Eye (tissue), 1 donor: Measurements from ENCODE around the gene CD14.
"Not testable (repeated sequence)": the region's sequence is repeated elsewhere in the genome, so short reads cannot be mapped to it uniquely, and the experiment has no call there.

Experiments used
- DNase-seq: peaks from one replicate; pipeline ENCODE4 v3.0.0-alpha.2; 2015

CD14 gene

GRCh38 chr5:140633021-140633471 is at the start of gene CD14:
Gene CD14, minus strand, starts transcription at chr5:140633175. Its CDS starts 104 bp downstream, at chr5:140633071.
- DNase-seq, result no peak

- no peak for DNase-seq
Measured at GRCh38 chr5:140678993-140679392, 46.0 kb upstream of the CD14 start.

- no peak for DNase-seq
Measured at GRCh38 chr5:140677947-140678346, 45.0 kb upstream of the CD14 start.

- no peak for DNase-seq
Measured at GRCh38 chr5:140674629-140675028, 41.7 kb upstream of the CD14 start.

GRCh38 chr5:140674211-140674610 is 41.2 kb upstream of the CD14 start:
- no peak for DNase-seq

- DNase-seq, result no peak
Measured at GRCh38 chr5:140673187-140673976, 40.4 kb upstream of the CD14 start, which contains the start of gene DND1. Gene DND1, minus strand, starts transcription at chr5:140673576. Its CDS starts 34 bp downstream, at chr5:140673542.

- DNase-seq, result peak; percentile 48
Measured at GRCh38 chr5:140672455-140673186, 39.6 kb upstream of the CD14 start.

- no peak for DNase-seq
Measured at GRCh38 chr5:140671472-140672125, 38.6 kb upstream of the CD14 start.

- DNase-seq, result not testable (repeated sequence)
Measured at GRCh38 chr5:140671035-140671434, 38.1 kb upstream of the CD14 start.

GRCh38 chr5:140664359-140665119 is 31.6 kb upstream of the CD14 start, which contains the start of gene WDR55:
Gene WDR55, plus strand, starts transcription at chr5:140664904. Its CDS starts 9 bp downstream, at chr5:140664913.
- peak; percentile 97 for DNase-seq

GRCh38 chr5:140664030-140664358 is 31.0 kb upstream of the CD14 start:
- DNase-seq, result no peak

GRCh38 chr5:140660371-140660770 is 27.4 kb upstream of the CD14 start:
- not testable (repeated sequence) for DNase-seq

GRCh38 chr5:140658870-140659269 is 25.9 kb upstream of the CD14 start:
- DNase-seq, result no peak

- no peak for DNase-seq
Measured at GRCh38 chr5:140647042-140647419, 14.1 kb upstream of the CD14 start.

- no peak for DNase-seq
Measured at GRCh38 chr5:140642718-140643117, 9.7 kb upstream of the CD14 start.

- DNase-seq, result no peak
Measured at GRCh38 chr5:140641716-140642115, 8.7 kb upstream of the CD14 start.

- DNase-seq, result peak; percentile 97
Measured at GRCh38 chr5:140639148-140639981, 6.4 kb upstream of the CD14 start, which contains the start of gene TMCO6. Gene TMCO6, plus strand, starts transcription at chr5:140639451. Its CDS starts 77 bp downstream, at chr5:140639528.

GRCh38 chr5:140638898-140639147 is 5.8 kb upstream of the CD14 start:
- DNase-seq, result not testable (repeated sequence)

- DNase-seq, result no peak
Measured at GRCh38 chr5:140637371-140638100, 4.6 kb upstream of the CD14 start.

- DNase-seq, result no peak
Measured at GRCh38 chr5:140635291-140636257, 2.6 kb upstream of the CD14 start.
